Liver (tissue), 9 donors: Measurements from ENCODE around the gene ABCB6. TPM values are rescaled to one million over a fixed set of nuclear protein-coding genes. Genes with fewer than 3 reads are reported as not detected.
"Not testable (repeated sequence)": the region's sequence is repeated elsewhere in the genome, so short reads cannot be mapped to it uniquely, and the experiment has no call there.

Source experiments
- DNase-seq: peaks from one replicate; pipeline ENCODE4 v3.0.0-alpha.2; 2017; ENCODE audit warnings: low spot score
- H3K27ac ChIP-seq, 2 donors: one replicate each; pipeline ENCODE4 v1.7.0; 2013; ENCODE audit warnings: inconsistent platforms in 2 of 2, low read length in 2 of 2, control low read depth in 1 of 2, low read depth in 1 of 2, mild to moderate bottlenecking in 1 of 2
- H3K27me3 ChIP-seq, 4 donors: one replicate each; pipeline versions ENCODE4 v1.6.1 to v1.7.0; 2013; ENCODE audit warnings: low read length in 3 of 4, inconsistent platforms in 1 of 4, mild to moderate bottlenecking in 1 of 4, moderate library complexity in 1 of 4; ENCODE audit not compliant: control insufficient read depth in 4 of 4, insufficient read depth in 4 of 4
- H3K36me3 ChIP-seq, 4 donors: one replicate each; pipeline versions ENCODE4 v1.6.1 to v1.7.0; 2013; ENCODE audit warnings: low read length in 3 of 4, mild to moderate bottlenecking in 3 of 4, low read depth in 1 of 4, moderate library complexity in 1 of 4; ENCODE audit not compliant: control insufficient read depth in 4 of 4, insufficient read depth in 3 of 4
- H3K4me1 ChIP-seq, 4 donors: one replicate each; pipeline versions ENCODE4 v1.6.1 to v1.7.0; 2013; ENCODE audit warnings: low read length in 3 of 4, mild to moderate bottlenecking in 3 of 4, moderate library complexity in 1 of 4; ENCODE audit not compliant: control insufficient read depth in 4 of 4, insufficient read depth in 4 of 4
- H3K4me3 ChIP-seq, 3 donors: one replicate each; pipeline versions ENCODE4 v1.6.1 to v1.7.0; 2013; ENCODE audit warnings: low read length in 3 of 3, control low read depth in 1 of 3, low read depth in 1 of 3, mild to moderate bottlenecking in 1 of 3
- H3K9ac ChIP-seq, 2 donors: one replicate each; pipeline ENCODE4 v1.7.0; 2013; ENCODE audit warnings: low read length in 2 of 2, mild to moderate bottlenecking in 2 of 2, moderate library complexity in 2 of 2, control low read depth in 1 of 2, low read depth in 1 of 2
- H3K9me3 ChIP-seq, 4 donors: one replicate each; pipeline versions ENCODE4 v1.6.1 to v1.7.0; 2013; ENCODE audit warnings: low read length in 3 of 4; ENCODE audit not compliant: control insufficient read depth in 4 of 4
- CTCF ChIP-seq: fragments of 150-350 bp; IDR thresholded peaks from 2 replicates; pipeline ENCODE4 v1.5.1; 2017; ENCODE audit warnings: improper control_type of control experiment, low read depth, low read length; ENCODE audit not compliant: missing input control
- FOXA1 ChIP-seq: IDR thresholded peaks from 2 replicates; pipeline ENCODE4 v1.6.1; 2016; ENCODE audit warnings: antibody characterized with exemption
- HNF4G ChIP-seq: IDR thresholded peaks from 2 replicates; pipeline ENCODE4 v1.6.1; 2016; ENCODE audit warnings: antibody characterized with exemption
- RXRA ChIP-seq, 2 donors: IDR thresholded peaks; 2 replicates each; pipeline ENCODE4 v1.6.1; 2017 to 2018; ENCODE audit warnings: antibody characterized with exemption in 2 of 2, mild to moderate bottlenecking in 1 of 2
- SP1 ChIP-seq: IDR thresholded peaks from 2 replicates; pipeline ENCODE4 v1.6.1; 2018; ENCODE audit warnings: antibody characterized with exemption, mild to moderate bottlenecking
- ZBTB33 ChIP-seq: IDR thresholded peaks from 2 replicates; pipeline ENCODE4 v1.6.1; 2016; ENCODE audit warnings: antibody characterized with exemption
- WGBS: extraction: QIAGEN DNeasy Blood & Tissue Kit; methylation state at CpG from one replicate; pipeline ENCODE4 v1.1.7; 2013; 5-methylcytosine and 5-hydroxymethylcytosine counted together
- polyA plus RNA-seq, 2 donors: library from polyadenylated mRNA; stranded (reverse) in 1 of 2; unstranded in 1 of 2; fragments of 200-250 nt in 1 of 2; fragments of >200 nt in 1 of 2; fragmentation: Nextera tagmentation in 1 of 2; extraction: Ambion mirVana in 1 of 2; gene quantifications; one replicate each; pipeline versions ENCODE4 v1.2.1 to v1.2.3, GENCODE V29; 2013 to 2015
- total RNA-seq, 2 donors: library from RNA; depleted of rRNA; stranded (reverse); fragments of >200 nt; gene quantifications; one replicate each; pipeline ENCODE4 v1.2.3, GENCODE V29; 2014
- donor health status: healthy.
- donor health status: healthy.
- donor health status: healthy.
- donor health status: healthy.
- donor health status: healthy.

Gene ABCB6
- total and polyA plus RNA-seq, 4 donors: 19.0 to 96.1 (median 47.8) TPM

- no peak overlapping the region for H3K4me3 ChIP-seq
- no peaks in the 10 kb centered on the region for H3K27me3 ChIP-seq
- peaks cover 3 to 26% (median 23%) of the 10 kb centered on the region in 4 donors for H3K4me1 ChIP-seq
- 97% methylated on average over 7 of the region's 7 CpGs for WGBS
- H3K9ac ChIP-seq: no peak overlapping the region
- H3K27ac ChIP-seq: no peak overlapping the region
- H3K36me3 ChIP-seq: peaks cover 0 to 6% (median 3%) of the 10 kb centered on the region in 4 donors
- TF ChIP-seq CTCF: no peak
- TF ChIP-seq FOXA1: no peak
- TF ChIP-seq RXRA (IDR thresholded peaks at IDR 0.05): no peak
- TF ChIP-seq ZBTB33: no peak
- no peak for TF ChIP-seq HNF4G
- TF ChIP-seq SP1: no peak
- no peaks in the 10 kb centered on the region for H3K9me3 ChIP-seq
- peak; percentile 17 for DNase-seq
Measured at GRCh38 chr2:219204425-219205164, 14.2 kb downstream of the ABCB6 start.

DNA sequence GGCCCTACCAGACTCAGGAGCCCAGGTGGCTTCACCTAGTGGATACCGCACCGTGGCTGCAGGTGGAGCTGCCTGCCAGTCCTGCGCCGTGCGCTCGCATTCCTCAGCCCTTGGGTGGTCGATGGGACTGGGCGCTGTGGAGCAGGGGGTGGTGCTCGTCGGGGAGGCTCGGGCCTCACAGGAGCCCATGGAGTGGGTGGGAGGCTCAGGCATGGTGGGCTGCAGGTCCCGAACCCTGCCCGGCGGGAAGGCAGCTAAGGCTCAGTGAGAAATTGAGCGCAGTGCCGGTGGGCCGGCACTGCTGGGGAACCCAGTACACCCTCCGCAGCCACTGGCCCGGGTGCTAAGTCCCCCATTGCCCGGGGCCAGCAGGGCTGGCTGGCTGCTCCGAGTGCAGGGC is 17.4 kb downstream of the ABCB6 start:
- not testable (repeated sequence) for DNase-seq, H3K9ac ChIP-seq, H3K27ac ChIP-seq, H3K36me3 ChIP-seq, H3K4me3 ChIP-seq, H3K9me3 ChIP-seq, H3K27me3 ChIP-seq, H3K4me1 ChIP-seq
- WGBS: 93% methylated on average over 21 of the region's 21 CpGs

- H3K36me3 ChIP-seq, H3K9ac ChIP-seq, H3K9me3 ChIP-seq, H3K4me1 ChIP-seq, H3K4me3 ChIP-seq, DNase-seq, H3K27ac ChIP-seq, H3K27me3 ChIP-seq: not testable (repeated sequence)
- 86% methylated on average over 25 of the region's 26 CpGs for WGBS
Measured at GRCh38 chr2:219200502-219201326, 18.0 kb downstream of the ABCB6 start.
